ENCODE data around the gene NXF3. TPM values are rescaled to one million over a fixed set of nuclear protein-coding genes. Genes with fewer than 3 reads are reported as not detected.

NXF3 gene
- not detected in 2 replicates for total RNA-seq

GRCh38 chrX:103092942-103093341 lies at the start of gene NXF3:
TSS of gene NXF3 (minus strand) at chrX:103093143. CDS start at chrX:103093023, 120 bp downstream.

GRCh38 chrX:103063918-103064434 lies 29.0 kb downstream of the NXF3 start, which contains the start of gene BEX1:
TSS of gene BEX1 (minus strand) at chrX:103064171. CDS start at chrX:103063274, 897 bp downstream.

Other genes starting within 250 kb of the NXF3 start
- 0.65 and 2.4 TPM in 2 replicates for gene RAB40AL, start 155.9 kb downstream of the NXF3 start, total RNA-seq
- gene BEX1, start 29.0 kb downstream of the NXF3 start, total RNA-seq, result not detected in 2 replicates
- 15.7 and 17.0 TPM in 2 replicates for gene BEX4, start 122.0 kb upstream of the NXF3 start, total RNA-seq
- 74.5 and 80.4 TPM in 2 replicates for gene TCEAL8, start 162.0 kb upstream of the NXF3 start, total RNA-seq
- not detected in 2 replicates for gene TCEAL5, start 183.6 kb upstream of the NXF3 start, total RNA-seq
- gene BEX2, start 217.8 kb upstream of the NXF3 start, total RNA-seq, result 0.38 TPM in 1 of 2 replicates, not detected in the other
- gene TCEAL7, start 237.1 kb upstream of the NXF3 start, total RNA-seq, result 1.5 and 4.2 TPM in 2 replicates